Muscle layer of colon (tissue), 2 donors: ENCODE results near the gene COQ7.

Experiments
- H3K27ac ChIP-seq: one replicate; pipeline ENCODE4 v1.7.0; 2013; ENCODE audit warnings: low read depth, mild to moderate bottlenecking, low read length, moderate library complexity
- H3K27me3 ChIP-seq, 2 donors: one replicate each; pipeline ENCODE4 v1.7.0; 2013; ENCODE audit warnings: low read length in 2 of 2, mild to moderate bottlenecking in 2 of 2; ENCODE audit not compliant: insufficient read depth in 2 of 2, control insufficient read depth in 1 of 2
- H3K36me3 ChIP-seq: one replicate; pipeline ENCODE4 v1.7.0; 2013; ENCODE audit warnings: mild to moderate bottlenecking, low read length; ENCODE audit not compliant: insufficient read depth
- H3K4me1 ChIP-seq: one replicate; pipeline ENCODE4 v1.7.0; 2013; ENCODE audit warnings: mild to moderate bottlenecking, low read length; ENCODE audit not compliant: insufficient read depth
- H3K4me3 ChIP-seq, 2 donors: one replicate each; pipeline ENCODE4 v1.7.0; 2013; ENCODE audit warnings: low read length in 2 of 2, low read depth in 1 of 2, mild to moderate bottlenecking in 1 of 2, moderate library complexity in 1 of 2
- H3K9ac ChIP-seq: one replicate; pipeline ENCODE4 v1.7.0; 2013; ENCODE audit warnings: low read length
- H3K9me3 ChIP-seq: one replicate; pipeline ENCODE4 v1.7.0; 2013; ENCODE audit warnings: mild to moderate bottlenecking, low read length
- donor health status: abdominal sarcoma.
- donor health status: Adenocarcinoma of cecum.

COQ7 gene

DNA sequence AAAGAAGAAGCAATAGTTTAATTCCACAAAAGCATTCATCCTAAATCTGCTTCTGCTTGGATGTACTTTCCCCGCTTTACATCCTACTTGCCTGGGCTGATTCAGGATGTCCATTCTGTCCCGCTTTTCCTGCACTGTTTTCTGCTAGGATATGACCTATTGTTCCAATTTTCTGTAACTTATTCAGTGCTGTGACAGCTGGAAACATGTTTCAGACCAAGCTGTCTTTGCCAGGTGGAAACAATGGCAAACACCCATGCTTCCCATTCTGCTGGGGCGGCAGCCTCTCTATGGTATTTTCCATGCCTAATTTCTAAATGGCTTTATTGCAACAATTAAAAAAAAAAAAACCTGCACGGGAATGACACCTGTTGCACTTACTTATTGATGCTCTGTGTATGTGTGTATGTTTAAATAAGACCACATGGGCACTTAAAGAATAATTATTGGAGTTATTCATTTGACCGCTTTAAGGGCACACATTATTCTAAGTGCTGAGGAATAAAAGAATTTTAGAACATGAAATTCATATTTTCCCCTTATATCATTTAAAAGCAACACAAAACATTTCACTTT, 21.0 kb downstream of the COQ7 start:
- no peak overlapping the region for H3K9ac ChIP-seq
- H3K9me3 ChIP-seq: no peaks in the 10 kb centered on the region
- H3K27me3 ChIP-seq: no peaks in the 10 kb centered on the region
- H3K27ac ChIP-seq: no peak overlapping the region
- H3K4me3 ChIP-seq: no peak overlapping the region
- peaks cover 16% of the 10 kb centered on the region for H3K4me1 ChIP-seq
- H3K36me3 ChIP-seq: no peaks in the 10 kb centered on the region

DNA sequence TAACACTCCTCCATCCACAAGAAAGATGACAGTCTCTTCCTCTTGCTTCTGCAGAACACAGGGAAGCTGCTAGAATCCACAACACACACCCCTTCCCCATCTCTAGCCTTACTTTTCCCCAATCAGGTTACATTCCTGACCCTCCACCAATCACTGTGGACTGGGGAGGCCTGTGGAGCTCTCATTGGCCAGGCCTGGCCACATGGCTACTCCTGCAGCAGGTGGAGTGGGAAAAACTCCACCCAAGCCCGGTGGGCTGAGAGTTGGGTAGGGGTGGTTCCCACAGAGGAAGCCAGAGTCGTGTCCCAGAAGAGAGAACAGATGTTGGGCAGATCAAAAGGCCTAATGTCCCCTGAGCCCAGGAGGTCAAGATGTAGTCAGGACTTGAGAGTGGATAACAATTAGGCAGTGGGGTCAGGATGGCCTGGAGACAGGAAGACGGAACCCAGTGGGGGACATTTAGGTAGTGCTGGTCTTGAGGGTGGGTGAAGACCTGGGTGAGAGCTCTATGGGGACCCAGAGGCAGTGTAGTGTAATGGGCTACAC, 22.1 kb downstream of the COQ7 start:
- H3K4me1 ChIP-seq: peaks cover 9% of the 10 kb centered on the region
- H3K27ac ChIP-seq: no peak overlapping the region
- no peaks in the 10 kb centered on the region for H3K36me3 ChIP-seq
- H3K4me3 ChIP-seq: no peak overlapping the region
- H3K9me3 ChIP-seq: no peaks in the 10 kb centered on the region
- no peaks in the 10 kb centered on the region for H3K27me3 ChIP-seq
- no peak overlapping the region for H3K9ac ChIP-seq

DNA sequence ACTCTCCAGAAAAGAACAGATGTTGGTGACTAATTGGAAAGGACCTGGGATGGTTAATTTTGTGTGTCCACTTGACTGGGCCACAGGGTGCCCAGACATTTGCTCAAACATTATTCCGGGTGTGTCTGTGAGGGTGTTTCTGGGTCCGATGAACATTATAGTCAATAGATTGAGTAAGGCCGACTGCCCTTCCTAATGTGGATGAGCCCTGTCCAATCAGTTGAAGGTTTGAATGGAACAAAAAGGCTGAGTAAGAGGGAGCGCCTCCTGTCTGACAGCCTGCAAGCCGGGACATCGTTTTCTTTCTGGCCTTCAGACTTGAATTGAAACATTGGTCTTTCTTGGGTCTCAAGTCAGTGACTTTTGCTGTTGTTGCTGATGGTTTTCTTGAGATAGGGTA, 23.5 kb downstream of the COQ7 start:
- Histone ChIP-seq H3K36me3 (no peaks in the 10 kb centered on the region), H3K27me3 (no peaks in the 10 kb centered on the region), H3K9ac (no peak overlapping the region), H3K27ac (no peak overlapping the region), H3K4me3 (no peak overlapping the region), H3K4me1 (peaks cover 5% of the 10 kb centered on the region), H3K9me3 (no peaks in the 10 kb centered on the region)

DNA sequence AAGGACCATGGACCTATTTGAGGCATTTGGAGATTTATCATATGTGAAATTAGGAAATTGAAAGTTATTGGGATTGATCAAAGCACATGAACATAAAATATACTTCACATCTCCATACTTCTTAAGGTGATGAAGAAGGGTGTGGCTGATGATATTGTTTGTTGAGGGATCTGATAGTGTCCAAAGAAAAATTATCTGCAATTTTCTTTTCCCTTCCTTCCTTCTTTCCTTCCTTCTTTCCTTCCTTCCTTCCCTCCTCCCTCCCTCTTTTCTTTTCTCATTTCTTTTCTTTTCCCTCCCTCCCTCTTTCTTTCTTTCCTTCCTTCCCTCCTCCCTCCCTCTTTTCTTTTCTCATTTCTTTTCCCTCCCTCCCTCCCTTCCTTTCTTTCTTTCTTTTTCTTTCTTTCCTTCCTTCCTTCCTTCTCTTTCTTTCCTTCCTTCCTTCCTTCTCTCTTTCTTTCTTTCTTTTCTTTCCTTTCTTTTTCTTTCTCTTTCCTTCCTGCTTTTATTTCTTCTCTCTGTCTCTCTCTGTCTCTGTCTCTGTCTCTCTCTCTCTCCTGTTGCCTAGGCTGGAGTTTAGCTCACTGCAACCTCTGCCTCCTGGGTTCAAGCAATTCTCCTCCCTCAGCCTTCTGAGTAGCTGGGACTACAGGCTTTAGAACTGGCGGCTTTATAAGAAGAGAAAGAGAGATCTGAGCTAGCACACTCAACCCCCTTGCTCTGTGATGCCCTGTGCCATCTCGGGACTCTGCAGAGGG, 25.4 kb downstream of the COQ7 start:
- no peak overlapping the region for H3K4me3 ChIP-seq
- H3K9me3 ChIP-seq: no peaks in the 10 kb centered on the region
- no peaks in the 10 kb centered on the region for H3K36me3 ChIP-seq
- H3K4me1 ChIP-seq: no peaks in the 10 kb centered on the region
- H3K27ac ChIP-seq: no peak overlapping the region
- H3K27me3 ChIP-seq: no peaks in the 10 kb centered on the region
- H3K9ac ChIP-seq: no peak overlapping the region

DNA sequence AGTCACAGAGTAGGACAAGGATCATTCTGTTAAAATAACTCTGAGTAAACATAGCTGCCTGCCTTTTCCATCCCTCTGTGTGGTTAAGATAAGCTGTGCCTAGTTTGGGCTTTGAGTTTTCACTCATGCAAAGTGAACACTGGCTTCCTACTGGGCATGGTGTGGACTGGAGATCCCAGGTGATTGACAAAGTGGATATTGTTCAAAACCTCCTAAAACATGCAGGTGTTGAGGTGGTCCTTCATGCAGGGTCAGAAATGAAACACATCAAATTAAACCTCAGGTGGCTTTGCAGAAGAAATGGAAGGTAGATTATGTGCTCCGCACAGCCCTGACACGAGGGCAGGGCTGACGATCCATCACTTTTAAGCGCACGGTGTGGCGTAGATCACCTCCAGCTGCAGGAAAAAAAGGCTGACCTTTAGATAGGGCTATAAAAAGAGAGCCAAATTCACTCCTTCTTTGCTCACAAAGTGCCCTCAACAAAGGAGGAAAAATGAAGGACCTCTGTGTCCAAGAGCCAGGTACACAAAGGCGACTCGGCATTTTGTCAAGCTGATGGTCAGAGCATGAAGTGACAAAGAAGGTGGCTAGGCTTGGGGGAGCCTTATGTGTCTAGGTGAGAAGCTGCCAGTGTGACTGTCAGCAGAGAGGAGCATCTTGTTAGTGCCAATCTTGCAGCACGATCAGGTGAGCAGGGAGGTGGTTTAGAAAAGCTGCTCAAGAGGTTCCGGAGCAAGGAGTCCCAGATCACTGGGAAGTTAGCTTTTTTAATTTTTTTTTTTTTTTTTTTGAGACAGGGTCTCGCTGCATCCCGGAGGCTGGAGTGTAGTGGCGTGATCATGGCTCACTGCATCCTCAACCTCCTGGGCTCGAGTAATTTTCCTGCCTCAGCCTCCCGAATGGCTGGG, 26.5 kb downstream of the COQ7 start:
- Histone ChIP-seq H3K36me3 (no peaks in the 10 kb centered on the region), H3K27me3 (no peaks in the 10 kb centered on the region), H3K27ac (no peak overlapping the region), H3K9ac (no peak overlapping the region), H3K4me3 (no peak overlapping the region), H3K4me1 (no peaks in the 10 kb centered on the region), H3K9me3 (no peaks in the 10 kb centered on the region)

DNA sequence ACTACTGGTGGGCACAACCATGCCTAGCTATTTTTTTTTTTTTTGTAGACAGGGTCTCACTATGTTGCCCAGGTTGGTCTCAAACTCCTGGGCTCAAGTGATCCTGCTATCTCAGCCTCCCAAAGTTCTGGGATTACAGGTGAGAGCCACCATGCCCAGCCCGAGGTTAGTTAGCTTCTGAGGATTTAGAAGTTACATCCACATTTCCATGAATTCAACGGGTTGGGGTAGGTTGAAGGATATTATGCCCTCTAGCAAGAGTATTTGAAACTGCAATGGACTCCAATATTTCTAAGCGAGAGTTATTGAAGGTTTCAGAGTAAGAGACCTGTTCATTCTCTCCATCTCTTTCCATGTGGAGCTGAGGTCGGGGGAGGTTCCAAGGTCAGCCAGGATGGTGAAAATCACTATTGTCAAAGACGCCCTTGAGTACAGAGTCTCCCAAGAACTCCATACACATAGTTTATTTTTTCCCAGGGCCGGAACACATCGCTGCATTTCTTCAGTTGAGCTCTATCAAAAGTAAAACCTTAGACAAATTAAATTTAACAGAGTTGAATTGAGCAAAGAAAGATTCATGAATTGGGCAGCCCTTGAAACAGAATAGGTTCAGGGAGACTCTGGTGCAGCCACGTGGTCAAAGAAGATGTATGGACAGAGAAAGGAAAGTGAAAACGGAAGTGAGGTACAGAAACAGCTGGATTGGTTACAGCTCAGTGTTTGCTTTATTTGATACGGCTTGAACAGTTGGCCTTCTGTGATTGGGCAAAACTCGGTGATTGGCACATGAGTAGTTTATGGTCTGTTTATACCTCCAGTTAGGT, 27.3 kb downstream of the COQ7 start:
- Histone ChIP-seq H3K36me3 (no peaks in the 10 kb centered on the region), H3K4me1 (no peaks in the 10 kb centered on the region), H3K4me3 (no peak overlapping the region), H3K9ac (no peak overlapping the region), H3K9me3 (no peaks in the 10 kb centered on the region), H3K27me3 (no peaks in the 10 kb centered on the region), H3K27ac (no peak overlapping the region)

DNA sequence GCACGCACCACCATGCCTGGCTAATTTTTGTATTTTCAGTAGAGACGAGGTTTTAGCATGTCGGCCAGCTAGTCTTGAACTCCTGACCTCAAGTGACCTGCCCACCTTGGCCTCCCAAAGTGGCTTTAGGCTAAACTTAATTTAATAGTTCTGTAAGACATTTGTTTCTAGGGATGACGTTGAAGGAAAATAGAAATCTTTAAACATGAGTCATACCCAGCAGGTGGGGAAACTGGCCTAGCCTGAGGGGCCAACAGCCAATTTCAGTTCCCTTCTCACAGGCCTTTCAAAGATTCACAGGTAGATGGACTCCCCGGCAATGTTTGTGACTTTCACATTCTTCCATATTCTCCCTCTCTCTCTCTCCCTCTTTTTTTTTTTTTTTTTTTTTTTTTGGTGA, 28.2 kb downstream of the COQ7 start:
- Histone ChIP-seq H3K27me3 (no peaks in the 10 kb centered on the region), H3K9ac (no peak overlapping the region), H3K4me1 (no peaks in the 10 kb centered on the region), H3K4me3 (no peak overlapping the region), H3K9me3 (no peaks in the 10 kb centered on the region), H3K27ac (no peak overlapping the region), H3K36me3 (no peaks in the 10 kb centered on the region)

DNA sequence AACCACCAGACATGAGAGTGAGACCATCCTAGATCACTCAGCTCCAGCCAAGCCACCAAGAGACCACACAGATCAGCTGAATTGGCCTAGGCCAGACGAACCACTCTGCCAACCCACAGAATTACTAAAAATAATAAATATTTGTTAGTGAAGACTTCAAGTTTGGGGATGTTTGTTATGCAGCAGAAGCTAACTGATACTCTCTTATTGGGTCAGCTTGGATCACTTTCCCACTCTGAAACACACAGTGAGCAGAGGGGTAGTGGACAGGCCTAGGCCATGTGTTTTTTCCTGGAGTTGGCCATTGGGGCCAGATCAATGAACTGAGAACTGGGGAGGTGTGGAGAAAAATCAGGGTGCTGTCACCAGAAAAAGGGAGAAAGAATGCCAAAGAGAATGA, 30.8 kb downstream of the COQ7 start:
- no peak overlapping the region for H3K4me3 ChIP-seq
- H3K9me3 ChIP-seq: no peaks in the 10 kb centered on the region

DNA sequence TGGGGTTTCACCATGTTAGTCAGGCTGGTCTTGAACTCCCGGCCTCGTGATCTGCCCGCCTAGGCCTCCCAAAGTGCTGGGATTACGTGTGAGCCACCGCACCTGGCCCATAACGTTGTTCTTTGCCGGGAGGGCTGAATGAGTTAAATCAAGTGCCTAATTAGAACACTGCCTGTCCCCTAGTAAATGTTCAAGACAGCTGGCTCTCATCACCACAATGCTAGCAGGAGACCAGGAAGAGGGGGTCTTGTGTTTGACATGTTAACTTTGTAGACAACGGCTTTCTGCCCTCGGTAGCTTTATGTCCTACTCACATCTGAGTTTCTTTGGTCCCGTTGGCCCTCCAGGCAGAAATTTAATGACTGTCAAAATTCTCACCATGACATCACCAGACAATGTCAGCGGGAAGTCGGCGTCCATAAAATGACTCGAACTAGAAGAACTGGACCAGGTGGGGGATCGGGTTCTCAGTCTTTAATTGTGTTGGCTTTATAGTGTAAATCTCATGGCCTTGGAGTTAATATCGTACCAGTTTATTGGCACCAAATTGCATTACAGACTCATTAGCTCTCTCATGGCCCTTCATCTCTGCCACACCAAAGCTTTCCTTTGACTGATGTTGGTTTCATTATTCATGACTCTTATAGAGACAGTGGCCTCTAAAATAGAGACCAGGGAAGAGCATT, 34.9 kb downstream of the COQ7 start:
- Histone ChIP-seq H3K4me1 (no peaks in the 10 kb centered on the region), H3K9ac (no peak overlapping the region), H3K27ac (no peak overlapping the region), H3K36me3 (no peaks in the 10 kb centered on the region), H3K4me3 (no peak overlapping the region), H3K27me3 (no peaks in the 10 kb centered on the region), H3K9me3 (no peaks in the 10 kb centered on the region)

More for the DNA sequence above, 30.8 kb downstream of the COQ7 start:
- no peak overlapping the region for H3K27ac ChIP-seq
- no peaks in the 10 kb centered on the region for H3K4me1 ChIP-seq
- no peaks in the 10 kb centered on the region for H3K36me3 ChIP-seq
- H3K27me3 ChIP-seq: no peaks in the 10 kb centered on the region
- no peak overlapping the region for H3K9ac ChIP-seq

DNA sequence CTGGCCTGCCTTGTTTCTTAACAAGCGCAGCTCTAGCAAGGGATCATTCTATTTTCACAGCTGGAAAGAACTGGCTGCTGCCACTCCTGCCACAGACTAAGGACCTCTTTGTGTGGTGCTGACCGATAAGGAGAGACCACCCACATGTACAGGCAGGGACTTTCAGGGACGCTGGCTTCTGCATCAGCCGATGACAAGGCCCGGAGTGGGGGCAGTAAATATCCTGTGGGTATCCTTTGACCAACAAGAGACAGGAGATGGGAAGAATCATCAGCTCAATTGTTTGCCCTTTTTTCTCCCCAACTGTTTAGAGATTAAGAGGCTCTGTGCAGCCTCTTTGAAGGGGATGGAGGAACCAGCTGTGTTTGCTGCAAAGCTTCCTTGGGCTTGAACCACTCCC, 37.2 kb downstream of the COQ7 start:
- no peak overlapping the region for H3K9ac ChIP-seq
- H3K27me3 ChIP-seq: no peaks in the 10 kb centered on the region

More for the DNA sequence above, 37.2 kb downstream of the COQ7 start:
- Histone ChIP-seq H3K9me3 (no peaks in the 10 kb centered on the region), H3K4me3 (no peak overlapping the region), H3K36me3 (no peaks in the 10 kb centered on the region), H3K4me1 (no peaks in the 10 kb centered on the region), H3K27ac (no peak overlapping the region)
